ENCODE data around the gene FAM200A.
A peak's percentile ranks its signal among the peaks of the same experiment; 100 is the strongest.
"Not testable (repeated sequence)": the region's sequence is repeated elsewhere in the genome, so short reads cannot be mapped to it uniquely, and the experiment has no call there.

The FAM200A gene

DNA sequence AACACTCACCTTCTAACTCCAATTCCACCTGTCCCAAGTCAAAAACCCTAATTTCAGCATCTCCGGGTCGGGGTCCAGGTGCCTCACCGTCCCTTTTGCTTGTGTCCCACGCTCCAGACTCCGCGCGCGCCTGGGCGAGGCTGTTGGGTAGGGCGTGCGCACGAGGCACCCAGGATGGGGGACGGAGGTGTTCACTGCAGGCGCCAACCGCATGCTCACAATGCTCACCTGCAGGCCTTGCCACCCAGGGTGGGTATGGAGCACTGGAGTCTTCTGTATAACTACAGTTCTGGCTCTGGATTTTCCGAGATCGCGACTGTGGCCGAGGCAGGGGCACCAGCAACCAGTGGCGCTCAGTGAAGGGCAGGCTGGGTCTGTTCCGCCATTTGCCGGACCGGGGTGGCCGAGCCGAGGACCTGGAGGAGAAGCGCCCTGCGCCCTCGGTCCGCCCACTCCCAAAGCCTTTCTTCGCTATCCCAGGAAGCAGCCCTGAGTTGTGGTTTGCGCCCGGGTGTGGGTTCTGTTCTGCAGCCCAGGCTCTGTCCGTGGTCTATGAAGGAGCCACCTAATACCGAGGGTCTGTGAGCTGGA lies 8.7 kb downstream of the FAM200A start:
- DNase-seq (no peak), ATAC-seq (no peak)
- Mint-ChIP-seq H3K27me3 (no peaks in the 10 kb centered on the region), H3K4me1 (no peaks in the 10 kb centered on the region), H3K9me3 (peaks cover 24 to 43% of the 10 kb centered on the region in 2 donors), H3K4me3 (no peak overlapping the region), H3K27ac (no peak overlapping the region)

DNA sequence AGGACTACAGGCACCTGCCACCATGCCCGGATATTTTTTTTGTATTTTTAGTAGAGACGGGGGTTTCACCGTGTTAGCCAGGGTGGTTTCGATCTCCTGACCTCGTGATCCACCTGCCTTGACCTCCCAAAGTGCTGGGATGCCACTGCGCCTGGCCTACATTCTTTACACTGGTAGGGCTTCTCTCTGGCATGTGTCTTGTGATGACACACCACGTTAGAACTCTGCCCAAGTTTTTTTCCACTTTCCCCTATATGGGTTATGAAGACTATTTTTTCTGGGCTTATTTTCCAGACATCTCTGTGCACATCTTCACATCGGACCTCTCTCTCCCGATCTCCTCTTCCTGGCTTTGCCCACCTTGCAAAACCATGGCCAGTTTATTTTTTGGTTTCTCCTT lies 10.7 kb downstream of the FAM200A start:
- H3K9me3 Mint-ChIP-seq, result peaks cover 28 to 48% of the 10 kb centered on the region in 2 donors
- no peaks in the 10 kb centered on the region for H3K4me1 Mint-ChIP-seq
- ATAC-seq (no peak), DNase-seq (no peak)
- H3K27ac Mint-ChIP-seq, result peak overlapping the region in 1 of 2 donors; percentile 15
- no peak overlapping the region for H3K4me3 Mint-ChIP-seq
- no peaks in the 10 kb centered on the region for H3K27me3 Mint-ChIP-seq

DNA sequence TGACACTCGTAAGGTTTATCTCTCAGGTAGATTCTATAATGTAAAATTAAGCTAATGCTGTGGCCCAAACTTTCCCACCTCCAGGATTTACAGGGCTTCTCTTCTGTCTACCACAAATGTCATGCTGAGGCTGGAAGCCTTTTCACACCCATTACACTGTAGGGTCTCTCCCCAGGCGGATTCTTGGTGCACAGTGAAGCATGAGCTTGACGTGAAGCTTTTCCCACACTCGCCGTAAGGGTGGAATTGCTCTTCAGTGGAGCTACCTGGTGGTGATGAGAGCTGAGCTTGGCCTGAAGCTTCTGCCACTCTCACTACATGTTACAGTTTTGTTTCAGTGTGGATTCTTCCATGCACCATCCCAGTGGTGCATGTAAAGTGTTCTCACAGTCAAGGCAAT lies 11.4 kb downstream of the FAM200A start:
- no peaks in the 10 kb centered on the region for H3K4me1 Mint-ChIP-seq
- H3K27ac Mint-ChIP-seq, result no peak overlapping the region
- H3K9me3 Mint-ChIP-seq, result peaks cover 28 to 48% of the 10 kb centered on the region in 2 donors
- H3K4me3 Mint-ChIP-seq, result no peak overlapping the region
- H3K27me3 Mint-ChIP-seq, result no peaks in the 10 kb centered on the region
- ATAC-seq (no peak), DNase-seq (no peak)

GRCh38 chr7:99539213-99539811 lies 12.6 kb downstream of the FAM200A start:
- peaks cover 28 to 48% of the 10 kb centered on the region in 2 donors for H3K9me3 Mint-ChIP-seq
- H3K4me1 Mint-ChIP-seq, result no peaks in the 10 kb centered on the region
- ATAC-seq (no peak), DNase-seq (no peak)
- no peak overlapping the region for H3K4me3 Mint-ChIP-seq
- no peaks in the 10 kb centered on the region for H3K27me3 Mint-ChIP-seq
- H3K27ac Mint-ChIP-seq, result no peak overlapping the region

- Mint-ChIP-seq H3K4me3 (no peak overlapping the region), H3K27me3 (no peaks in the 10 kb centered on the region), H3K9me3 (peaks cover 32 to 53% of the 10 kb centered on the region in 2 donors), H3K27ac (no peak overlapping the region), H3K4me1 (no peaks in the 10 kb centered on the region)
- DNase-seq (no peak), ATAC-seq (no peak)
These were observed 16.2 kb downstream of the FAM200A start for GRCh38 chr7:99535667-99536066.

GRCh38 chr7:99531354-99531765 lies 20.6 kb downstream of the FAM200A start:
- ATAC-seq, result no peak
- Mint-ChIP-seq H3K27me3 (no peaks in the 10 kb centered on the region), H3K4me3 (no peak overlapping the region), H3K9me3 (peaks cover 28 to 47% of the 10 kb centered on the region in 2 donors), H3K27ac (peak overlapping the region in 1 of 2 donors; percentile 19), H3K4me1 (no peaks in the 10 kb centered on the region)
- DNase-seq, result no peak

- Mint-ChIP-seq H3K27ac (no peak overlapping the region), H3K27me3 (no peaks in the 10 kb centered on the region), H3K9me3 (peaks cover 12 to 16% of the 10 kb centered on the region in 2 donors), H3K4me1 (no peaks in the 10 kb centered on the region), H3K4me3 (no peak overlapping the region)
- ATAC-seq (peak; percentile 56), DNase-seq (peak in 1 of 2 donors; percentile 21)
These were observed 26.0 kb downstream of the FAM200A start for GRCh38 chr7:99525713-99526440.

- H3K27ac Mint-ChIP-seq, result no peak overlapping the region
- no peaks in the 10 kb centered on the region for H3K9me3 Mint-ChIP-seq
- H3K4me3 Mint-ChIP-seq, result no peak overlapping the region
- no peaks in the 10 kb centered on the region for H3K4me1 Mint-ChIP-seq
- no peaks in the 10 kb centered on the region for H3K27me3 Mint-ChIP-seq
- DNase-seq (no peak), ATAC-seq (no peak)
These were observed 30.5 kb downstream of the FAM200A start for GRCh38 chr7:99521399-99521798.

GRCh38 chr7:99514050-99514449 lies 37.9 kb downstream of the FAM200A start:
- DNase-seq (no peak), ATAC-seq (peak; percentile 40)
- Mint-ChIP-seq H3K9me3 (no peaks in the 10 kb centered on the region), H3K4me3 (no peak overlapping the region), H3K27ac (peak overlapping the region in 1 of 2 donors; percentile 25), H3K27me3 (no peaks in the 10 kb centered on the region), H3K4me1 (peaks cover 12% of the 10 kb centered on the region)

GRCh38 chr7:99505324-99505662 lies 46.6 kb downstream of the FAM200A start:
- H3K9me3 Mint-ChIP-seq, result peaks cover 6 to 7% of the 10 kb centered on the region in 2 donors
- ATAC-seq (peak; percentile 1), DNase-seq (no peak)
- H3K4me3 Mint-ChIP-seq, result peak overlapping the region; percentile 85 to 88
- H3K4me1 Mint-ChIP-seq, result peaks cover 34% of the 10 kb centered on the region
- H3K27ac Mint-ChIP-seq, result peak overlapping the region; percentile 93
- no peaks in the 10 kb centered on the region for H3K27me3 Mint-ChIP-seq

DNA sequence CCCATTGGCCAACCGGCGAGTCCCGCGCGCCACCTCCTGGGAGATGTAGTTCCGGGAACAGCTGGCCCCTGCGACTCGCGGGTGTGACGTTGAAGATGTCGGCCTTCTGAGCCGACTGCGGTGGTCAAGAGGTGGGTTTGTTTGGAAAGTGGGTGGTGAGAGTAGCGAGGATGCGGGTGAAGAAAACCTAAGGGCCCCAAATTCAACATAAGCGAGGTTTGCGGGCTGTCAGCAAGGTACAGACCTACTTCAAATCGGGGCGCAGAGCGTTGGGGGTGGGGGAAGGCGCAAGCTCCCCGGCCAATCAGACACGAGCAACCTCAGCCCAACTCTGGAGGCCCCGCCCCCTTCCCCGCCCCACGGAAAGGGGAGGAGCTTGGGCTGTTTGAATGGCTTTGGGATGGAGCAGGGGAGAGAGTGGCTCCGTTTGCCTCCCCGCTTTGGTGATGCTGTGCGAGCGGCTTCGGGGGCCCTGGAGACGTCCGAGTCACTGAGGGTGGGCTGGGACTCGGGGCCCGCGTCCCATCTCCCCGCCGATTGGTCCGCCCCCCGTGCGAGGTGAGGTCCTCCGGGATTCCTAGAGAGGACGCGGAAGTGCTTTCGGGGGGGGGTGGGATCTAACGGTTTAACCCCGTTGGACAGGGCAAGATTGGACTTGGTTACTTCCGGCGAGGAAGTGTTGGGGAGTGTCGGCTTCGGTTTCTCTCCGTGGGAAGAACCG lies 47.2 kb downstream of the FAM200A start, which contains the start of gene ZKSCAN5:
TSS of gene ZKSCAN5 (plus strand) at position 60 of the 721 bp plus-strand sequence. CDS start 1,383 bp downstream, outside the sequence.
- Mint-ChIP-seq H3K27ac (peak within 1 kb of the TSS; percentile 93), H3K4me3 (peak within 1 kb of the TSS; percentile 85 to 88), H3K27me3 (no peaks in the 10 kb centered on the region), H3K4me1 (peaks cover 32% of the 10 kb centered on the region), H3K9me3 (peaks cover 6 to 7% of the 10 kb centered on the region in 2 donors)
- DNase-seq, result peak; percentile 95 to 97
- peak; percentile 90 for ATAC-seq

- H3K4me3 Mint-ChIP-seq, result peak overlapping the region; percentile 85 to 88
- no peak for ATAC-seq
These were observed 47.7 kb downstream of the FAM200A start for GRCh38 chr7:99504281-99504602.

DNA sequence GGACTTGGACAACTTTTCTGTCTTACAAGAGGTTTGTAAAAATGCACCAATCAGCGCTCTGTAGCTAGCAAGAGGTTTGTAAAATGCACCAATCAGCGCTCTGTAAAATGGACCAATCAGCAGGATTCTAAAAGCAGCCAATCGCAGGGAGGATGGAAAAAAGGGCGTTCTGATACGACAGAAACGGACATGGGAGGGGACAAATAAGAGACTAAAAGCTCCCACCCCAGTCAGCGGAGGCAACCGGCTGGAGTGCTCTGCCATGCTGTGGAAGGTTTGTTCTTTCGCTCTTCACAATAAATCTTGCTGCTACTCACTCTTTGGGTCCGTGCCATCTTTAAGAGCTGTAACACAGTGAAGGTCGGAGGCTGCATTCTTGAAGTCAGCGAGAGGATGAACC lies 50.7 kb downstream of the FAM200A start:
- H3K4me1 Mint-ChIP-seq, result peaks cover 38% of the 10 kb centered on the region
- DNase-seq, H3K9me3 Mint-ChIP-seq, ATAC-seq, H3K27me3 Mint-ChIP-seq: not testable (repeated sequence)
- H3K27ac Mint-ChIP-seq, result peak overlapping the region; percentile 87 to 98
- H3K4me3 Mint-ChIP-seq, result peak overlapping the region; percentile 93 to 98

More at GRCh38 chr7:99504281-99504602, 47.7 kb downstream of the FAM200A start:
- peak overlapping the region; percentile 93 for H3K27ac Mint-ChIP-seq
- H3K27me3 Mint-ChIP-seq, result no peaks in the 10 kb centered on the region
- H3K4me1 Mint-ChIP-seq, result peaks cover 29% of the 10 kb centered on the region
- peaks cover 6 to 7% of the 10 kb centered on the region in 2 donors for H3K9me3 Mint-ChIP-seq
- no peak for DNase-seq

DNA sequence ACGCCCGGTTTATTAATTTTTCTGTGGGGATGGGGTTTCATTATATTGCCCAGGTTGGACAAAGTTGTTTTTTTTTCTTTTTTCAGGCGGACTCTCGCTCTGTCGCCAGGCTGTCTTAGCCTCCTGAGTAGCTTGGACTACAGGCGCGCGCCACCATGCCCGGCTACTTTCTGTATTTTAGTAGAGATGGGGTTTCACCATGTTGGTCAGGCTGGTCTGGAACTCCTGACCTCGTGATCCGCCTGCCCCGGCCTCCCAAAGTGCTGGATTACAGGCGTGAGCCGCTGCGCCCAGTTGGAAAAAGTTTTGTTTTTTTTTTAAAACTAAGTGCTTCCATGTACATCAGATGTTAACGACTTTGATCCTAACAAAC lies 51.3 kb downstream of the FAM200A start:
- ATAC-seq, result no peak
- Mint-ChIP-seq H3K4me3 (peak overlapping the region; percentile 93 to 98), H3K9me3 (peaks cover 6 to 7% of the 10 kb centered on the region in 2 donors), H3K27me3 (no peaks in the 10 kb centered on the region), H3K4me1 (peaks cover 34% of the 10 kb centered on the region), H3K27ac (peak overlapping the region; percentile 98 to 99)
- no peak for DNase-seq

- H3K4me1 Mint-ChIP-seq, result peaks cover 32% of the 10 kb centered on the region
- peak; percentile 65 for ATAC-seq
- H3K27me3 Mint-ChIP-seq, result no peaks in the 10 kb centered on the region
- peaks cover 6 to 7% of the 10 kb centered on the region in 2 donors for H3K9me3 Mint-ChIP-seq
- DNase-seq, result peak; percentile 82 to 89
- H3K4me3 Mint-ChIP-seq, result peak within 1 kb of the TSS; percentile 93 to 98
- H3K27ac Mint-ChIP-seq, result peak within 1 kb of the TSS; percentile 98 to 99
These were observed 51.9 kb downstream of the FAM200A start, which contains the start of gene ZNF394 for GRCh38 chr7:99499721-99500636. Gene ZNF394 (minus strand): TSS chr7:99500281. CDS start chr7:99500093, 188 bp downstream.

Data from stimulated activated naive CD8-positive, alpha-beta T cell treated with anti-CD3 and anti-CD28 coated beads, Interleukin-15, amount 100 ng/mL, for 72 hours (primary cell).